Central memory CD4-positive, alpha-beta T cell (primary cell): ENCODE measurements around the gene MPV17.

Experiments used
- DNase-seq: peaks from one replicate; pipeline ENCODE4 v3.0.0; 2022

The MPV17 gene

DNA sequence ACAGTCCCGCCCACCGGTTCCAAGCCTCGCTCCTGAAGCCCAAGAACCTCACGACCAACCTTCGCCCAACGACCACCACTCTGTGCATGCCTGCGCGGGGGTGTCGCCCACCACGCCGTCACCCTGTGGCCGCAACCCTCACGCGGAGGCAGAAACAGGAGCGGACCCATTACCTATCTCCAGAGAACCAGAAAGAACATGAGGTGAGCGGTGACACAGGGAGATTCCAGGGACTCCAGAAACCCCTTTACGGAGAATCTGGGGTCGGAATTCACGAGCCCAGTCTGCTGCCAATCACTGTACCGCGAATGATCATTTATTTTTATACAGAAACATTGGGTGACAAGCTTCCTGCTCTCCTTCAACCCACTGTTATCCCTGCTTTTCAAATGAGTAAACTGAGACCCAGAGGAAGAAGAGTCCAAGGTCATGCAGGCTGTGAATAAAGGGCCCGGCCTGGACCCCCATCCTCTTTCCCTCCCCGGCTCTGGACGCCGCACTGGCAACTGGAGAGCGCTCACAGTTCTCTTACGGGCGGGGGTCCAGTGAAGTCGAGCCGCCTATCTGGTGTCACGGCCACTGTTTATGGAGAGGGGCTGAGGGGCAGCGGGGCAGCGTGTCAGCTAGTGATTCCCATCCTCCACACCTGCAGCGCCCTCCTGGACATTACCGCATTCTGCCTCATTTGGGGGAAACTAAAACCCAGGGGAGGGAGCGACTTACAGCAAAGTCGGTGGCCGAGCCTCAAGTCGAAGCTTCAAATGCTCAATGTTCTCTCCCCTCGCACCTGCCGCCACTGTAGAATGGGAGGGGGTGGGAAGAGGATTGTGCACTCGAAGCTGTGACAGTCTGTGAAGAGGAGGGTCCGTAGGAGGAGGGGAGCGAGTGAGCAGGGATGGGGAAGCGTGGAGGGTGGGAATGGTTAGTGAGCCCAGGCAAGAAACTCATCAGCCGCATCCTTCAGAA is 59.3 kb downstream of the MPV17 start:
- DNase-seq, result no peak

DNA sequence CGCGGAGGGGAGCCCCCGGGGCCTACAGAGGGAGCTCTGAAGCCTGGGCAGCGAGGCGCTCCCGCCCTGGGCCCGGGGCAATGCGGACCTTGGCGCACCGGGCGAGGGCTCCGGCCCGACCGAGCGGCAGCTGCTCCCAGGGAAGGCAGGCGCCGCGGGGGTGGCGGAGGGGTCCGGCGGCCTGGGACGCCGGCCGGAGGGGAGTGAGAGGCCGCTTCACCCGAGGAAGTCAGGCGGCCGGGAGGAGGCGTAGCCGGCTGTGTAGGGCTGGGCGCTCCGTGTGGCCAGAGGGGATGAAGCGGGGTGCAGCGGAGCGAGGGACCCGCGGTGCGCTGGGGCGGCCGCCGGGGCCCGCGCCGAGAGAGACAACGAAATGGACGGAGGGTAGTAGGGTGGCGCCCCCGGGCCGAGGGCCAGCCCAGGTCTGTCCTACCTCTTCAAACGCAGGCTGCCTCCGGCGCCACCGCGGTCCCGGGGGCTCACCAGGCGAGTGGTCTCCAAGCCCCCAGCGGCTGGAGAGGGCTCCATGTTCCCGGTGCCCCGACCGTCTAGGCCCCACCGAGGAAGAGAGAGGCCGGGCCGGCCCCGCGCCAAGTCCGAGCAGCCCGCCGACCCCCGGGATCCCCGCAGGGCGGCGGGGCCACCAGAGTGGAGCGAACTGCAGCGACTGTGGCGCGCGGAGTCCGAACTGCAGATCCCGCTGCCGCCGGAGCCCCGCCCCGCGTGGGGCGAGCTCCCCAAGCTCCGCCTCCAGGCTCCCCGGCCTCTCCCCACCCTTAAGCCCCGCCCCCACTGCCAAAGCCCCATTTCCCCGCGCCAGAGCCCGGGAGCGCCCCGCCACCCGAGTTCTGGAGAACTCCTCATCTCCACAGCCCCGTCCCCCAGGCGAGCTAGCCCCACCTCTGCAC is 60.3 kb downstream of the MPV17 start, which contains the start of gene SLC30A3:
TSS of gene SLC30A3 (minus strand) at position 669 of the 908 bp plus-strand sequence. CDS start at position 528, 141 bp downstream.
- DNase-seq, result peak; percentile 53

DNA sequence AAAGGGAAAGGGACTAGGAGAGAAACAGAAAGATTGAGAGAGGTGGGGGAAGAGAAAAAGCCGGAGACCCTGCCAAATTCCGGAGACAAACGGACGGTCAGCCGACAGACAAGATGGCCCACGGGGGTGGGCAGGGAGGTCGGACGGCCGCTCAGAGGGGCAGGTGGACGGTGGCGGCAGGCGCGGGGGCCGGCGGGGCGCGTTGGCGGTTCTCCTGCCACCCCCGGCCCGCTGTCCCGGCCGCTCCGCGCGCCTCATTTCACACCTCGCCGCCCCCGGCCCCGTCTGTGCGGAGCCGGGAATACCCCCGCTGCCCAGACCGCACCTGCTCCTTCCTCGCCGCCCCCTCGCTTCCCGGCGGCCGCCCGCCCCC is 61.0 kb downstream of the MPV17 start:
- no peak for DNase-seq

DNA sequence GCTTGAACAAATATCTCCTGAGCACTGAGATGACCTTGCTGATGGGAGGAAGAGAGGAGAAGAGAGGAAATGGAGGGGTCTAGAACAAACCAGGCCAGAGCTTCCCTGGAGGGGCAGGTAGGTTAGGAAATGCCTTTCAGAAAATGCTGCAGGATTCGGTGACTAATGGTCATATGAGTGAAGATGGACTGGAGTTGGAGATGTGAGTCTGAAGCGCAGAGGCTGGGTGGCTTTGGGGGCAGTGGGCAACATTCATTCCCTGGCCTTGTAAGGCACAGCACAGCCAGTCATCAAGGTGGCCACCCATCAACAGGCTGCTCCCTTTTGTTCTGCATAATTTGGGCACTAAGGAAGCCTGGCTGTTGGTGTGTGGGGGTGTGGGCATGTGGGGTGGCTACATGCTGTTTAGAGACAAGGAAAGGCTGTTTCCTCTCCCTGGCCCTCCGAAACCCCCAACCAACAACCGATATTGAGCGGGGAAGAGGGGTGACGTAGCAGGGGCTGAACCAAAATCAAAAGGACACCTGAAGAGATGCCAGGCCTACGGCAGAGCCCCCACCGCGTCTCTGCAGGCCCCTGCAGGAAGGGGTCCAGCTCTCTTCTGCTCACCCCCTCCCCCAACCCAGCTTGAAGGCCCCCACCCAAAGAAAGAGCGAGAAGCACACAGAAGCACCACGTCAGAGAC is 61.5 kb downstream of the MPV17 start:
- no peak for DNase-seq
